Stimulated activated CD8-positive, alpha-beta memory T cell treated with anti-CD3 and anti-CD28 coated beads, Interleukin-12 subunit alpha, Interleukin-12 subunit beta, amount 100 ng/mL, for 24 hours (primary cell): ENCODE measurements around the gene ZBTB49.
A peak's percentile ranks its signal among the peaks of the same experiment; 100 is the strongest.
"Not testable (repeated sequence)": the region's sequence is repeated elsewhere in the genome, so short reads cannot be mapped to it uniquely, and the experiment has no call there.

Source experiments
- DNase-seq: peaks from one replicate; pipeline ENCODE4 v3.0.0-alpha.2; 2020; ENCODE audit errors: extremely low read depth

The ZBTB49 gene, protein sequence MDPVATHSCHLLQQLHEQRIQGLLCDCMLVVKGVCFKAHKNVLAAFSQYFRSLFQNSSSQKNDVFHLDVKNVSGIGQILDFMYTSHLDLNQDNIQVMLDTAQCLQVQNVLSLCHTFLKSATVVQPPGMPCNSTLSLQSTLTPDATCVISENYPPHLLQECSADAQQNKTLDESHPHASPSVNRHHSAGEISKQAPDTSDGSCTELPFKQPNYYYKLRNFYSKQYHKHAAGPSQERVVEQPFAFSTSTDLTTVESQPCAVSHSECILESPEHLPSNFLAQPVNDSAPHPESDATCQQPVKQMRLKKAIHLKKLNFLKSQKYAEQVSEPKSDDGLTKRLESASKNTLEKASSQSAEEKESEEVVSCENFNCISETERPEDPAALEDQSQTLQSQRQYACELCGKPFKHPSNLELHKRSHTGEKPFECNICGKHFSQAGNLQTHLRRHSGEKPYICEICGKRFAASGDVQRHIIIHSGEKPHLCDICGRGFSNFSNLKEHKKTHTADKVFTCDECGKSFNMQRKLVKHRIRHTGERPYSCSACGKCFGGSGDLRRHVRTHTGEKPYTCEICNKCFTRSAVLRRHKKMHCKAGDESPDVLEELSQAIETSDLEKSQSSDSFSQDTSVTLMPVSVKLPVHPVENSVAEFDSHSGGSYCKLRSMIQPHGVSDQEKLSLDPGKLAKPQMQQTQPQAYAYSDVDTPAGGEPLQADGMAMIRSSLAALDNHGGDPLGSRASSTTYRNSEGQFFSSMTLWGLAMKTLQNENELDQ

DNA sequence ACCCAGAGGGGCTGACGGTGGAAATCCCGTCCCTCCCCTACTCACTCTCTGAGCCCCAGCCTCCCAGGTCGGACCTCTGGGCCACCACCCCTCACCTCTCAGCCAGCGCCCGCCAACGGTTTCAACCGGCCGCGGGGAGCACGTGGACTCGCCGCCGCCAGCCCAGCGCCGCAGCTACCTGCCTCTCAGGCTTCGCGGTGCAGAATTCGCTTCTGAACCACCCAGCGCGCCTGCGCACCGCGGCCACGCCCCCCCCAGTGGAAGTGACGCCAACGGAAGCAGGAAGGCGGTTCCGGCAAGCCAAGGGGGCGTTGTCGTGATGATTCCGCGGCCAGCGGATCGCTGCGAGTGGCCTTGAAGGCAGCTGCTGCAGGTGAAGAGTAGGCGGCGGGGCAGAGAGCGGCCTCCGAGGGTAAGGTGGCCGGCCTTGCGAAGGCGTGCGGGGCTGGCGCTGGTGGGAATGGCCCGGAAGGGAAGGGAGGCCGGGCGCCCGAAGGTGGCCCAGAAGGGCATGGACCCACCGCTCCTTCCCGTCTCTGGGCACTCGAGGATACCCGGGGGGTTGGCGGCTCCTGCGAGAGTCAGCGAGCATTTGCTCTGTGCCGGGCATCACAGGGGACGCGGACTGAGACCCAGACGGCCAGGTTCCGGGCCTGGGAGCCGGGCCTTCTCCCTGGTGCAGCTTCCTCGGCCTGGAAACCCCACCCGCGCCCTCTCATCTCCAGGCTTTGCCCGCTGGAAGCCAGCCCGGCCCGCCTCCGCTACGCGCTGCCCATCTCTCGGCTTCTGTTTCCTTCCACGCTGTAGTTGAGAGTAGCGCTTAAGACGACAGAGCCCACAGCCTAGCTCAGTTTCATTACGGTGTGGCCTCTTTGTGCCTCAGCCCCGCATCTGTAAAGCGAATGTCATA, at the start of gene ZBTB49, which contains the start of gene LYAR:
TSS of gene ZBTB49 (plus strand) at position 311 of the 910 bp plus-strand sequence. CDS start 9,695 bp downstream, outside the sequence.
TSS of gene LYAR (minus strand) at position 214 of the 910 bp plus-strand sequence. CDS start 6,412 bp downstream, outside the sequence.
- DNase-seq: peak; percentile 91

DNA sequence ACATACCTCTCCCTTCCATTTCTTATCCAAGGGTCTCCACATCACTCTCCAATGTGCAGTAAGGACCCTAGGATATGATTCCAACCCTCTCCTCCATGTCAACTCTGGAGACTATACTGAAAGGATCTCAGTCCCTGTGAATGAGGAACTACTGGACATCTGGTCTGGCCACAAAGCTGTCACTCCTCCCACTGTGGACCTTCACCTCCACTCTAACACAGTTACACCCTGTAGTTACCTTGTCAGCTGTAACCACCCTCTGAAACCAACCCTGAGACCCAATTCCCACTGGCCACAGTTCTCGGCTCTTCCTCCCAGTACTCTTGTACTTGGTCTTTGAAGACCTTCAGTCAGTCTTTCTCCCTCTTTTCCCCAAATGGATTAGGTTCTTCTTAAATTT, 44.9 kb upstream of the ZBTB49 start:
- DNase-seq: no peak

DNA sequence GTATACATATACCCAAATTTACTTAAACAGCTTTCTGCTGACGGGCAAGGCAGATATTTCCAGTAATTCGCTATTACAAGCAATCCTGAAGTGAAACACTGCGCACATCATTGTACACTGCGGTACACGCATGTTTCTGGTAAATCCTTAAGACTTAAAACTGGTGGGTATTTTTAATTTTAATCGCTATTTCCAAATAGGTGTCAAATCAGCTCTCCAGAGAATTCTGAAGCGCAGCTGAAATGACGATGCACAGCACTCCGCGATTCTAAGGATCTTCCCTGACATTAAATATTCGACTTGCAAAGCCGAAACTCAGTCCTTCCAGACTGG, 42.4 kb upstream of the ZBTB49 start:
- no peak for DNase-seq

DNA sequence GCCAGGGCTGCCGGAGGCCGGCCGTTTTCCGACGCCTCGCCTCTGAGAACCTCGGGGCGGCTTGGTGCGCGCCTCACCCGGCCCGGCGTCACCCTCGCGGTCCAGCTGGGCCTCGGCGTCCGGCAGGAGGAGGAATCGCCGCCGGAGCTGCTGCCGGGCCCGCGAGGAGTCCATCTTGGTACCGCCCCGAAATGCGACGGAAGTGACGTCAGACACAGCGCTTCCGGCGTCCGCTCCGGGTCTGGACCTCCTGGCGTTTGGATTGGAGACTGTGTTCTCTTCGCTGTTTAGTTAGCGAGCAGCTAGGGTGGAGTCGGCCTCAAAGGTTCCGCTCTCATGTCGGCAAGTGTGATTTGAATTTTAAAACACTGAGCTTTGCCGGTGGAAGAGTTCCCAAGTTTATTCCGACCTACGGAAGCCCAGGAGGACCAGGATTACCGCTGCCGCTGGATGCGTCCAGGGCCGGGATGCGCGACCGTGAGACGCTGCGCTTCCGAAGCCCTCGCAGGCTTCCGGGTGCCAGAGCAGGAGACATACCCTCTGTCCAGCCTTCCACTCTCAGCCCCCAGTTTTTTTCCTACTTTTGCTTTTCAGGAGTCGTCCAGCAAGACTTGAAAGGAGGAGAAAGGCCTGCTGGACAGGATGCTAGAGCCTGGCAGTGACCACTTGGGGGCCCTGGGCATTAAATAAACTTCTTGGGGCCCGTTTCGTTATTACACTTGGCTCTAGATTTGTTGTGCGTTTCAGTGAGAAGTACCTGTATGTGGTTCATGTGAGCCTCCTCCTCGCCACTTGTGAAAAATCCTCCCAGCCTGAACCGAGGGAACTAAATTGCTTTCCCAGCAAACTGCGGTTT, 41.8 kb upstream of the ZBTB49 start, which contains the start of gene TMEM128:
TSS of gene TMEM128 (minus strand) at position 195 of the 856 bp plus-strand sequence. CDS start at position 174, 21 bp downstream.
- peak; percentile 77 for DNase-seq

DNA sequence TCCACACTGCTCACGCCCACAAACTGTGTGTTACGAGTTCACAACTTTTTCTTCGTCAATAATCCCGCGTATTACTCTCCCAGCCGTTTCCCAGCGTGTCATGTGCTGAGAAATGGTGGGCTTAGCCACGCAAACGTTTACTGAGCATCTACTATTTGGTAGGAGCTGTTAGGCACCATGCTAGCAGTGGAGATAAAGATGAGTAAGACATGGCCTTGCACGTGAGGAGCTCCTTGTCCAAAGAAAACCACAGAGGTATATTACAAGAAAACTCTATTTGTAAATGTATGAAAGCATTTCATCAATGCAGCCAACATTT, 41.2 kb upstream of the ZBTB49 start:
- no peak for DNase-seq

DNA sequence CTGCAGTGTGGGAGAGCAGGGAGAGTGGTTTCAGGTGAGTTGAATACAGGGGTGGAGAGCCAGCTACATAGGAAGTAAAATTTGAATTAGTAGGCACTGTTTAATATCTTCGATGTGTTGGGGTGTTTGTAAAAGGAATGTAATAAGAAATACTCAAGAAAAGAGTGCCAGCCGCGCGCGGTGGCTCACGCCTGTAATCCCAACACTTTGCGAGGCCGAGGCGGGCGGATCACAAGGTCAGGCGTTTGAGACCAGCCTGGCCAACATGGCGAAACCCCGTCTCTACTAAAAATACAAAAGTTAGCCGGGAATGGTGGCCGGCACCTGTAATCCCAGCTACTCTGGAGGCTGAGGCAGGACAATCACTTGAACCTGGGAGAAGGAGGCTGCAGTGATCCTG, 40.7 kb upstream of the ZBTB49 start:
- DNase-seq: not testable (repeated sequence)

DNA sequence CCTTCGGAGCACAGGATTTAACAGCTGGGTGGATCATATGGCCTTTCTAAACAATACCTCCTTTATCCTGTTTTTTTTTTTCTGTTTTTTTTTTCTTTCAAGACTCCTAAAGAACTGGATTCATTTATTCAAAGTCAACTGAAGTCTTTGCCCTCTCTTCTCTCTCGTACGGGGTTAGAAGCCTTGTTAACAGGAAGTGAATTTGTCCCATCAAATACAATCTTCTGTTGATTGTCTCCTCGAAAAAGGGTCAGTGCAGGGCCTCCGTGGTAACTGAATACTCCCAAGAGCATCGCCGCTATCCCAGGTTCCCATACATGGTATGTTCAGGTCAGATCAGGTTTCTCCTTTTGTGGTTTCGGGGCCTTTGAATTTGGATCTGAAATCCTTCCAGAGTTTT, 40.2 kb upstream of the ZBTB49 start:
- no peak for DNase-seq

DNA sequence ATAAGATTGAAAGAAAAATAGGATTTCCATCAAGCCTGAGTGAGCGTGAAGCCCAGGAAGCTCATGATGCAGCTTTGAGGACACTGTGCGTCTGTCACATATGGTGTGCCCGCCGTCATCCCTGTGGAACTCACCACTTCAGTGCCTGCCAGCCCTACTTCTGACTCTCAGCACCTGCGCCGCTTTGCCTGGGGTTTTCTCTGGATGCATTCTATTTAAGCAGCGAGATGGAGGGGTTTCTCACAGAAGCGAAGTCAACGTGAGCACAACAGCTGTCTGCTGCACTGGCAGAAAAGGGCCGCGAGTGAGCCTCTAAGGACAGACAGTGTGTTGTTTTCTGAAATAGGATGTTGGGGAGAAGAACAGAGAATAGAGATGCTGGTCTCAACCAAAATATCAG, 35.9 kb upstream of the ZBTB49 start:
- no peak for DNase-seq

DNA sequence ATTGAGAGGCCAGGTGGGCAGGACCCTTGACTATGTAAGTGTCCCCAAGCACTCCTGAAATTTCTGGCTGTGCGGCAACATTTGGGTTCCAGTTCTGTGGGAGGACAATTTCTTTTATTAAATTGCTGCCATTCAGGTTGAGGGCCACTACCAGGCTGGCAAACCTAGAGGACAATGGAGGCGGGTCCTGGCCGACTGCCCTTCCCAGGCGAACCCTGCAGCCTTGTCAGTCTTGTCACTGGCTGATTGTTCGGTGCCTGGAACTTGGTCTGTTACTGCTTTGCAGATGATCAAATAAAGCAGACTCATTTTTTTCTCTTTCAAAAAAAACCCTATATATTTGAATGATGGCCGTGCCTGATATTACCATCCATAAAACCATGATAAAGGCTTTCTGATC, 35.4 kb upstream of the ZBTB49 start:
- no peak for DNase-seq

DNA sequence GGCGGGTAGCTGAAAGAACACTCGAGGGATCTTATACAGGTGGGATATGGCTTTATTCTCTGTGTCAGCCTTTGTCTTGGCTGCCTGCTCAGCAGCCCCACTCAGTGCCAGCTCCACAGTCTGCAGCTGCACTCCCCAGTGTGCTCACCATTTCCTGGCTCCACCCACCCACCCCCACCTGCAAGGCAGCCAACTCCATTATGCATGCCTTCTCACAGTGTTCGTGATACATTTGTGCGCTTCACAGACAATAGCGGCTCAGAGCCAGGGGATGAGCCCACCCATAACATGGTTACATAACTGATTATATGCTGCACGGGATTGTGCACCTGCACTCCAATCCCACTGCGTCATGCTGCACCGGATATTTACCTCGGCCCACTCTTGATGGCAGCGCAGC, 33.3 kb upstream of the ZBTB49 start:
- no peak for DNase-seq

DNA sequence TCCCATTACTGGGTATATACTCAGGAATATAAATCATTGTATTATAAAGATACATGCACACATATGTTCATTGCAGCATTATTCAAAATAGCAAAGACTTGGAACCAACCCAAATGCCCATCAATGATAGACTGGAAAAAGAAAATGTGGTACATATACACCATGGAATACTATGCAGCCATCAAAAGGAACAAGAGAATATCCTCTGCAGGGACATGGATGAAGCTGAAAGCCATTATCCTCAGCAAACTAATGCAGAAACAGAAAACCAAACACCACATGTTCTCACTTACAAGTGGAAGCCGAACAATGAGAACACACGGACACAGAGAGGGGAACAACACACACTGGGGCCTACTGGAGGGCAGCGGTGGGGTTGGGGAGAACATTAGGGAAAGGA, 32.3 kb upstream of the ZBTB49 start:
- DNase-seq: not testable (repeated sequence)

DNA sequence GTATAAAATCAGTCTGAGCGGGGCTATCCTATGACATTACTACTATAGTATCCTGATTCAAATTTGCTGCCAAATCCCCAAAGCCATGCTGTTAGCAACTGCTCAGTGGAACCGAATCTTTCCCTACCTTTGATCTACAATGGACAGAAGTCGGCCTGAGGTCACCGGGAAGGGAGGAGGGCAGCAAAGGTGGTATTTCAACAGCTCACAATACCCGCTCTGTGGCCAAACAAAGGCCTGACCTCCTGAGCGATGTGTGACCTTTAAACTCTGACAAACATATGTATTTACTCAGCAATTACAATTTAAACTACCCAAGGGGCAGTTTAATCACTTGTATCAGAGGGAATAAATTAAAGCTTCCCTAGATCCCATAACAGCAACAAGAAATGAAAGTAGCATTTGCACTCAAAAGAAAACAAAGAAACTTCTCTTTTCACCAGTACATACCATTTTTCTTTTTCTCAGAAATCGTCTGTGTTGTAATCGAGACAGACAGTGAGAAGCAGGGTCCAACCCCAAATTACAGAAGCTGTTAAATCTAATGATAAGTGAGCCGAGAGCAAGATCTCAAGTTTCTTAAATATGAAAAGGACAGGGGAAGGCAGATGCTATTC, 30.5 kb upstream of the ZBTB49 start:
- DNase-seq: no peak

DNA sequence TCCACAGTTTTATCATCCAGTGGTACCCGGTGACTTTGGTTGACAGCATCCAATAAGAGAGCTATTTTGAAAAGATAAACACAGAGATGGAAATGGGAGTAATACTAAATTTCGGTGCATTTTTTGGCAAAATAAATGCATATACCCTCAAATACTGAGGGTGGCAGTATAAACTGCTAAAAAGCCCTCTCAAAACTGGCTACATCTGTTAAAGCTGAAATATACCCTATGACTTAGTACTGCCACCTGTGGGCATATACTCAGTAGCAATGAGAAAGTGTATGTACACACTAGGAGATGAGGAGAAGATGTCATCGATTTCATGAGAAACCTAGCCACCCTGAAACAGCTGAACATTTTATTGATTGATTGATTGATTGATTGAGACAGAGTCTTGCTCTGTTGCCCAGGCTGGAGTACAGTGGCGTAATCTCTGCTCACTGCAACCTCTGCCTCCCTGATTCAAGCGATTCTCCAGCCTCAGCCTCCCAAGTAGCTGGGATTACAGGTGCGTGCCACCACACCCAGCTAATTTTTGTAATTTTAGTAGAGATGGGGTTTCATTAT, 29.8 kb upstream of the ZBTB49 start:
- DNase-seq: no peak

DNA sequence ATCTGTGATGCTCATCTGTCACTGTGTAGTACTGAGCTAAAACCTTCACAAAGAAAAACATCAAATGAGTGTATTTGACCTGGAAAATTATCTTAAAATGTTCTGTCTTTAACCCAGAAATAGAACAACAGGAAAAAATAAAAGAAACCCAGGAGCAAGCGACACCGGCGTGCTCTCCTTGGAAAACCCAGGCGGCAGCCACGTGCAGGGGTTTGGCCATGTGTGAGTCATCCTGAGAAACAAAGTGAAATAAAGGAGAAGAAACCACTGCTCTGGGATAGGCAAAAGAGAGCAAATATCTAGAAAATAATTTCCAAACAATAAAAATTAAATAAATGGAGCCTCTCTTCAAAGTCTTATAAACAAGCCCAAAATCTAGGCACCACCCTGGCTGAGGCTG, 22.1 kb upstream of the ZBTB49 start:
- no peak for DNase-seq

DNA sequence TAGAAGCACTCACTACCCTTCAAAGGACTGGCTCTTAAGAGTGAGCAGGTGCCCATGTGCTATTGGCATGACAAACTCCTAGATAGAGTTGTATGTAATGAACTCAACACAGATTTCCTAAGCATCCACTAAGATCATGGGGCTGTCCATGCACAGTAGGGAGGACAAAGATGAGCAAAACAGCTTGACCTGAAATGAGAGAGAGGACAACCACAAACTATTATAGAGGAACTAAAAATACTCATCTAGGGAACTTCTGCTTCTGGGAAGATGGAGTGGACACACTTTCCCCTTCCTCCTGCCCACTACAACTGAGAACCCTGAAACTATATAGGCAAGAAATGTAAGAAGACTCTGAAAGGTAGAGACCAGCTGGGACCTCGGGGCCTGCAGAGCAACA, 21.3 kb upstream of the ZBTB49 start:
- DNase-seq: no peak

DNA sequence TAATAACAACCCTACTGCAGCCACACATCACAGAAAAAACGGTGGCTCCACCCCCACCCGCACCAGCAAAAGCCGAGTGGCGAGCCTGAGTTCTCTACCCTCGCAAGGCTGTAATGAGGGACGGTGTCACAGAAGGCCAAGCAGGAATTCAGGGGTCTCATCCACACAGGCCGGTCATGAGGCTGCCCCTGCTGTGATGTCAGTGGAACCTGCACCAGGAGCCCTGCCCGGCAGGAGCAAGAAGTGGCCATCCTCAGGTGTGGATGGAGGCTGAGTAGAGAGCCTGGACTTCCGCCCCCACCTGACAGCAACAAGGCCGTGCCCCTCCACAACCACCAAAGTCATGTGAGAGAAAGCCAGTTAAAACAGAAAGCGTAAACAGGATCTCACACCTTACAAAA, 20.7 kb upstream of the ZBTB49 start:
- no peak for DNase-seq

DNA sequence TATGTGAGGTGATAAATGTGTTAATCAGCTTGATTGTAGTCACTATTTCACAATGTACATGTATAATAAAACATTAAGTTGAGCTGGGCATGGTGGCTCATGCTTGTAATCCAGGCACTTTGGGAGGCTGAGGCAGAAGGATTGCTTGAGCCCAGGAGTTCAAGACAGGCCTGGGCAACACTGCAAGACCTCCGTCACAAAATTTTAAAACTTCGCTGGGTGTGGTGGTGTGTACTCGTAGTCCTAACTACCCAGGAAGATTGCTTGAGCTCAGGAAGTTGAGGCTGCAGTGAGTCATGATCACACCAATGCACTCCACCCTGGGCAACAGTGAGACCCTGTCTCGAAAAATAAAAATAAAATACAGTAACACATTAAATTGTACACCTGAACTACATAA, 20.2 kb upstream of the ZBTB49 start:
- no peak for DNase-seq

DNA sequence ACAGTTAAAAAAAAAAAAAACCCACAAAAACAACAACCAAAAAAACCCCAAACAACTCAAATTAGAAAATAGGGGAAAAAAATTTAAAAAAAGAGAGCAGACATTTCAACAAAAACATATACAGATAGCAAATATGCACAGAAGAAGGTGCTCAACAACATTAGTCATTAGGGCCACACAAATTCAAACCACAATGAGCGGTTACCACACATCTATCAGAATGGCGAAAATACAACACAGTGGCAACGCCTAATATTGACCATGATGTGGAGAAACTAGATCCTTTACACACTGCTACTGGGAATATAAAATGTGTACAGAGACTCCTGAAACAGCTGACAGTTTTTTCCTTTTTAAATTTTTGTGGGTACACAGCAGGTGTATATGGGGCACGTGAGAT, 19.5 kb upstream of the ZBTB49 start:
- no peak for DNase-seq

DNA sequence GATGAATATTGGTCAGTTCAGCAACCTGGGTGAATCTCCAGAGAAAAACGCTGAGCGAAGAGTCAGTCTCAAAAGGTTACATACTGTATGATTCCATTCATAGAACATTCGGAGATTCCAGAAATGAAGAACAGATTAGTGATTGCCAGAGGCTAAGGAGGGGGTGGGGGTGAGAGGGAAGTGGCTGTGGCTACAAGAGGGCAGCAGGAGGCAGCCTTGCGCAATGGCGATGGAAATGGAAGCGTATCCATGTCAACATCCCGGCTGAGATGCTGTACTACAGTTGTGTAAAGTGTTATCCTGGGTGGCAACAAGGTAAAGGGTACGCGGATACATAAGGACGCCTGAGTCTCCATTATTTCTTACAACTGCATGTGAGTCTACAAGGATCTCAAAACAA, 18.1 kb upstream of the ZBTB49 start:
- DNase-seq: no peak

DNA sequence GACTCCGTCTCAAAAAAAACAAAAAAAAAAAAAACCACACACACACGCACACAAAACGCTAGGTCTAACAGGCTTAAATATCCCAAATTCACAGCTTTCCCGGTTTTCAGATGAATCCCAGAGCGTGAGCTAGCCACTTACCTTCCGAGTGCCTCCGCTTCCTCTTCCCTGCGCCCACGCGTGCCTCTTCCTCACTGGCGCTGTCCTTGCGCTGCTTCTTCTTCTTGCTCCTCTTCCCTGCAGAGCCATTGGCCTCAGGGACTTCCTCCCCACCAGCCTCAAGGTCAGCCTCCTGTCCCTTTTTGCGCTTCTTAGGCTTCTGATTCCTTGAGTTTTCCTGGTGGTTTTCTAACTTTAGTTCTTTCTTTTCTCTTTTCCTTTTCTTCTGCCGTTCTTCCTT, 15.8 kb upstream of the ZBTB49 start:
- no peak for DNase-seq
